Activated CD4-positive, alpha-beta T cell treated with anti-CD3 and anti-CD28 coated beads for 36 hours (primary cell): ENCODE data around the gene KDM6A. TPM values are rescaled to one million over a fixed set of nuclear protein-coding genes. Genes with fewer than 3 reads are reported as not detected.
A peak's percentile ranks its signal among the peaks of the same experiment; 100 is the strongest.
"Not testable (repeated sequence)": the region's sequence is repeated elsewhere in the genome, so short reads cannot be mapped to it uniquely, and the experiment has no call there.

Experiments used
- ATAC-seq: fragments of 200-7000 bp; cut with Tn5 transposase; one replicate; pipeline ENCODE4 v1.10.0; 2021; ENCODE audit warnings: mild to moderate bottlenecking, moderate library complexity
- CTCF ChIA-PET: fragments of 350-600 bp; sonication (Branson Sonifier 250); formaldehyde crosslinking; loops from one replicate; lab custom pipeline; 2021; ENCODE audit warnings: antibody characterized with exemption; lab: Charles Lee
- POLR2A ChIA-PET: fragments of 350-600 bp; sonication (Branson Sonifier 250); formaldehyde crosslinking; loops from one replicate; lab custom pipeline; 2021; ENCODE audit warnings: antibody characterized with exemption, inconsistent platforms; lab: Charles Lee
- DNase-seq: peaks from one replicate; pipeline ENCODE4 v3.0.0-alpha.2; 2020
- H3K27ac Mint-ChIP-seq: one replicate; pipeline ENCODE4 v1.8.0; 2021; ENCODE audit warnings: mixed read lengths
- H3K27me3 Mint-ChIP-seq: one replicate; pipeline ENCODE4 v1.8.0; 2021; ENCODE audit warnings: mixed read lengths
- H3K36me3 Mint-ChIP-seq: one replicate; pipeline ENCODE4 v1.8.0; 2021; ENCODE audit warnings: low read depth, mixed read lengths
- H3K4me1 Mint-ChIP-seq: one replicate; pipeline ENCODE4 v1.8.0; 2021; ENCODE audit warnings: mixed read lengths
- H3K4me3 Mint-ChIP-seq: one replicate; pipeline ENCODE4 v1.8.0; 2021; ENCODE audit warnings: mild to moderate bottlenecking, moderate library complexity, mixed read lengths
- H3K9me3 Mint-ChIP-seq: one replicate; pipeline ENCODE4 v1.8.0; 2021; ENCODE audit warnings: low read depth, mixed read lengths
- intact Hi-C, 2 experiments: fragments of 100-400 bp; cut with DNase I in 1 of 2; cut with micrococcal nuclease in 1 of 2; formaldehyde crosslinking; loops; one replicate each; pipeline versions ENCODE4 v1.14.2 to v1.15.1; 2022 to 2024; cut with DNase I, micrococcal nuclease
- total RNA-seq, 2 experiments: library from RNA; stranded (reverse); gene quantifications; one replicate each; pipeline ENCODE4 v1.2.3, GENCODE V29; 2021

The KDM6A gene
- total RNA-seq, result 10 to 100 TPM; 18.9 to 24.2 TPM

DNA sequence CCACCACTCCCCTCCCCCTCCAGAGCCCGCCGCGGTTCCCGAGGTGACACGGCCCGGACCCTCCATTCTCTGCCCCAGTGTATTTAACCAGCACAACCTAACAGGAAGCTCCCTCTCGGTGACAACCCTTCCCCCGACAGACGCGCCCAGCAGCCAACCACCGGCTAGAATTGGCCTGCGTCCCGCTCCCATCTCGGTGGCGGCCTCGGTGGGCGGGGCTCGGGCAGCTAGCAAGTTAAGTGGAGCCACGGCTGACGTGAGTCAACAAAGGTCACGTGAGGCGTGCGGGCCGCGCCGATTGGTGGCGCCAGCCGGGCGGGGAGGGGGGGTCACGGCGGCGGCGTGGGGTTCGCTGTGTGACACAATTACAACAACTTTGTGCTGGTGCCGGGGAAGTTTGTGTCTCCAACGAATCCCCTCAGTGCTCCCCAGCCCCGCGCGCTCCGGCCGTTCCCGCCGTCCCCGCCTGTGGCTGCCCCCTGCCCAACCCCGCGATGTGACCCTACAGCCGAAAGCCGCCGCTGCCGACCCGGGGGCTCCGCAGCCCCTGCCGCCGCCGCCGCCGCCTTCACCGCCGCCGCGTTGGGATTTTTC lies at the start of gene KDM6A:
KDM6A (plus strand) TSS at position 368 of the 594 bp plus-strand sequence. CDS start 364 bp downstream, outside the sequence.
- H3K4me3 Mint-ChIP-seq, result peak within 1 kb of the TSS; percentile 92
- CTCF ChIA-PET, result interaction anchor here (0.5 kb wide), 1 partner anchor 20 kb away, joined by 4 read pairs; no protein-coding TSS in a partner anchor
- H3K4me1 Mint-ChIP-seq, result peaks cover 9% of the 10 kb centered on the region
- peaks cover 7% of the 10 kb centered on the region for H3K36me3 Mint-ChIP-seq
- DNase-seq, result peak; percentile 97
- no peaks in the 10 kb centered on the region for H3K27me3 Mint-ChIP-seq
- POLR2A ChIA-PET, result interaction anchor here (0.6 to 0.9 kb wide), 2 partner anchors 31 to 1674 kb away, joined by 3 read pairs; no protein-coding TSS in a partner anchor
- ATAC-seq, result peak; percentile 91
- H3K9me3 Mint-ChIP-seq, result no peaks in the 10 kb centered on the region
- peak within 1 kb of the TSS; percentile 99 for H3K27ac Mint-ChIP-seq
- intact Hi-C loops, result loop anchor here (2.0 to 10.0 kb wide), 10 partner anchors 49 to 1221 kb away; partner anchors contain the start of gene FUNDC1 (in 1 of the 2)

GRCh38 chrX:44823193-44823592 lies 49.8 kb upstream of the KDM6A start:
- H3K27ac Mint-ChIP-seq, H3K4me3 Mint-ChIP-seq, CTCF ChIA-PET, H3K27me3 Mint-ChIP-seq, H3K36me3 Mint-ChIP-seq, H3K4me1 Mint-ChIP-seq, H3K9me3 Mint-ChIP-seq, POLR2A ChIA-PET, intact Hi-C loops, ATAC-seq, DNase-seq: not testable (repeated sequence)

DNA sequence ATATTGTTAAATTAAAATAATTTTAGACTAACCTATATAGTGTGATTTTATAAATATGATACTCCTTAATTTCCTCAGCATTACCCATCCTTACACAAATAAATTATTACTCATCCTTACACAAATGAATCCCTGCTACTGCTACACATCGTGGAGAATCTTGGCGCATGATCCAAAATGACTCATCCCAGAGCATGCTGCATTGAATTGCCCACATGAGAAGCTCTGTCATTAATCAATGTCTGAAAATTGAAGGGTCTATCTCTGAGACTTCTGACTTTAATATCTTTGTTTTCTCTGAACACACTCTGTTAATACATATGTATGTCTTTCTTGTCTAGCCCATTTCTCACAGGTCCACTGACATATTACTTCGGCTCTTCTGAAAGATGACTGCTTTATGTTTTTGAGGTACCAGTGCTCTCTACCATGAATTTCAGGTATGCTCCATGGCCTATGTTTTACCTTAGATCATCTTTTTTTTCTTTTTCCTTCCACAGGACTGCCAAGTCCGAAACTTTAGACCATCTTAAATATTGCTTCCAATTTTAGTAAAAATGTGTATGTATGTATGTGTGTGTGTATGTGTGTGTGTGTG lies 44.9 kb upstream of the KDM6A start:
- POLR2A ChIA-PET, result no interaction called here
- no peaks in the 10 kb centered on the region for H3K9me3 Mint-ChIP-seq
- no peaks in the 10 kb centered on the region for H3K4me1 Mint-ChIP-seq
- no peak overlapping the region for H3K4me3 Mint-ChIP-seq
- no peaks in the 10 kb centered on the region for H3K36me3 Mint-ChIP-seq
- intact Hi-C loops, result no loop called here
- DNase-seq, result no peak
- no peak for ATAC-seq
- no peak overlapping the region for H3K27ac Mint-ChIP-seq
- CTCF ChIA-PET, result no interaction called here
- no peaks in the 10 kb centered on the region for H3K27me3 Mint-ChIP-seq

DNA sequence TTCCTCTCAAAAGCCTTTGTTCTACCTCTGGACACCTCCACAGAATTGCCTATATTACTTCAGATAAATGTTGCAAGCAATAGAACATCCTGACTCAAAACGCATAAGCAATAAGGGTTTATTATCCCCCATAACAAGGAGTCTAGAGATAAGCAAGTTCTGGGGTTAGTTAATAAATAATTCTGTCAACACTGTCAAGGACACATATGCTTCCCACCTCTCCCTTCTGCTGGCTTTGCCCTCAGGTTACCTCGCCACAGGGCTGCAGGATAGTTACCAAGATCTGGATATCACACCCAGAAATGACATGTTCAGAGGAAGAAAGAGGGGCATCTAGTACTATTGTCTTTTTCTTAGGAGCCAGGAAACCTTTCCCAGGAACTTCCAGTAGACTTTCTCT lies 43.2 kb upstream of the KDM6A start:
- H3K4me1 Mint-ChIP-seq, result no peaks in the 10 kb centered on the region
- ATAC-seq (no peak), DNase-seq (no peak)
- ChIA-PET CTCF (no interaction called here), POLR2A (no interaction called here)
- intact Hi-C loops, result no loop called here
- no peaks in the 10 kb centered on the region for H3K36me3 Mint-ChIP-seq
- no peak overlapping the region for H3K4me3 Mint-ChIP-seq
- peaks cover 1% of the 10 kb centered on the region for H3K27me3 Mint-ChIP-seq
- no peaks in the 10 kb centered on the region for H3K9me3 Mint-ChIP-seq
- no peak overlapping the region for H3K27ac Mint-ChIP-seq

DNA sequence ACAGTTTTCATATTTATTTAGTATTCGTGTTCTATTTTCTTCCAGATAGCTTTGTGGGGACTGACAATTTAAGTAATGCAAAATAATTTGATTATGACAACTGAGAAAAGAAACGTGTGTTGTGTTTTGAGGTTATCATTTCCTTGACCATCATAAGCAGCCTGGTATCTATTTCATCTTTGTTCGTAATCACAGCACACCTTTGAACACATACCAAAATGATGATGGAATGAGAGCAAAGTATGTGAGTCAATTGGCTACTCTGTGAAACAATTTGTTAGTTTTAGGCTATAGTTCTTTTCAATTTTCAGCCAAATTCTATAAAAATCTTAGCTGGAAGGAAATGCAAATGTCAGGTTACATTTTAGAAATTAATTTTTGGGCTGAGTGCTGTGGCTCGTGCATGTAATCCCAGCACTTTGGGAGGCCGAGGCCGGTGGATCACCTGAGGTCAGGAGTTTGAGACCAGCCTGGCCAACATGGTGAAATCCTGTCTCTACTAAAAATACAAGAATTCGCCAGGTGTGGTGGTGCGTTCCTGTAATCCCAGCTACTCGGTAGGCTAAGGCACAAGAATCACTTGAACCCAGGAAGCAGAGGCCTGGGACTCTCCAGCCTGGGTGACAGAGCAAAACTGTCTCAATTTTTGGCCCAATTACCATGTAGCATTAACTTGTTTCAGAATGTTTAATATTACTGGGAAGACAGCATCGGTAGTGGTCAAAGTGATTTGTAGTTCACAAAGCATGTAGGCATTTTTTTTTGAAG lies 30.3 kb upstream of the KDM6A start:
- DNase-seq (no peak), ATAC-seq (no peak)
- intact Hi-C loops, result no loop called here
- Mint-ChIP-seq H3K4me1 (no peaks in the 10 kb centered on the region), H3K9me3 (no peaks in the 10 kb centered on the region), H3K36me3 (no peaks in the 10 kb centered on the region), H3K4me3 (no peak overlapping the region), H3K27ac (no peak overlapping the region), H3K27me3 (no peaks in the 10 kb centered on the region)
- POLR2A ChIA-PET, result no interaction called here
- CTCF ChIA-PET, result no interaction called here

DNA sequence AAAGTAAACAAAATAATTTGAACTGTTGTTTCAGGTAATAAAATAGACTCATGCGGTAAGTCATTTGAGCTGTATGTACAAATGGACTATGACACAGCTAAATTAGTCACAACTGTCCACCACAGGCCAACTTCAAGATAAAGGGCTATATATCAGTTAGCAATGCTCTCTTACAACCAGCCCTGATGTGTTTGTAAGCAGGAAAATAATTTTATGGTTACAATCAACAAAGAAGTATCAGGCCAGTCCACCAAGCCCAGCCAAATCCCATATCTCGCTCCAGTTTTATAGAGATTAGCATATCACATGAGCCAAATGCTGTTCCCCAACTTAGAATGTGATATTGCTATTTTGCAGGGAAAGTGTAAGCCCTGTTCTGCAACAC lies 29.7 kb upstream of the KDM6A start:
- Mint-ChIP-seq H3K9me3 (no peaks in the 10 kb centered on the region), H3K4me1 (no peaks in the 10 kb centered on the region), H3K27me3 (no peaks in the 10 kb centered on the region), H3K4me3 (no peak overlapping the region), H3K36me3 (no peaks in the 10 kb centered on the region), H3K27ac (no peak overlapping the region)
- POLR2A ChIA-PET, result no interaction called here
- CTCF ChIA-PET, result interaction anchor here (0.6 to 0.8 kb wide), 2 partner anchors 218 to 492 kb away, joined by 3 read pairs; no protein-coding TSS in a partner anchor
- intact Hi-C loops, result no loop called here
- DNase-seq (no peak), ATAC-seq (no peak)

GRCh38 chrX:44843753-44844152 lies 29.2 kb upstream of the KDM6A start, which contains the start of gene DUSP21:
TSS of gene DUSP21 (plus strand) at chrX:44844021. CDS start at chrX:44844133, 112 bp downstream.
- Mint-ChIP-seq H3K4me1 (no peaks in the 10 kb centered on the region), H3K4me3 (no peak within 1 kb of the TSS), H3K9me3 (no peaks in the 10 kb centered on the region), H3K36me3 (no peaks in the 10 kb centered on the region), H3K27me3 (no peaks in the 10 kb centered on the region), H3K27ac (no peak within 1 kb of the TSS)
- ChIA-PET POLR2A (no interaction called here), CTCF (interaction anchor here (0.6 to 0.8 kb wide), 2 partner anchors 218 to 492 kb away, joined by 3 read pairs; no protein-coding TSS in a partner anchor)
- DNase-seq, result no peak
- ATAC-seq, result no peak
- intact Hi-C loops, result no loop called here

DNA sequence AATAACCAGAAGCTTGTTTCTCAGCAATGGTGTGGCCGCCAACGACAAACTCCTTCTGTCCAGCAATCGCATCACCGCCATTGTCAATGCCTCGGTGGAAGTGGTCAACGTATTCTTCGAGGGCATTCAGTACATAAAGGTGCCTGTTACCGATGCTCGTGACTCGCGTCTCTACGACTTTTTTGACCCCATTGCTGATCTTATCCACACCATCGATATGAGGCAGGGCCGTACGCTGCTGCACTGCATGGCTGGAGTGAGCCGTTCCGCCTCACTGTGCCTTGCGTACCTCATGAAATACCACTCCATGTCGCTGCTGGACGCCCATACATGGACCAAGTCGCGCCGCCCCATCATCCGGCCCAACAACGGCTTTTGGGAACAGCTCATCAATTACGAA lies 28.8 kb upstream of the KDM6A start:
- no peaks in the 10 kb centered on the region for H3K4me1 Mint-ChIP-seq
- ChIA-PET POLR2A (no interaction called here), CTCF (interaction anchor here (0.8 kb wide), 1 partner anchor 217 kb away, joined by 3 read pairs; no protein-coding TSS in a partner anchor)
- DNase-seq (no peak), ATAC-seq (no peak)
- H3K27ac Mint-ChIP-seq, result no peak overlapping the region
- no peaks in the 10 kb centered on the region for H3K36me3 Mint-ChIP-seq
- intact Hi-C loops, result no loop called here
- no peaks in the 10 kb centered on the region for H3K9me3 Mint-ChIP-seq
- no peak overlapping the region for H3K4me3 Mint-ChIP-seq
- H3K27me3 Mint-ChIP-seq, result no peaks in the 10 kb centered on the region

DNA sequence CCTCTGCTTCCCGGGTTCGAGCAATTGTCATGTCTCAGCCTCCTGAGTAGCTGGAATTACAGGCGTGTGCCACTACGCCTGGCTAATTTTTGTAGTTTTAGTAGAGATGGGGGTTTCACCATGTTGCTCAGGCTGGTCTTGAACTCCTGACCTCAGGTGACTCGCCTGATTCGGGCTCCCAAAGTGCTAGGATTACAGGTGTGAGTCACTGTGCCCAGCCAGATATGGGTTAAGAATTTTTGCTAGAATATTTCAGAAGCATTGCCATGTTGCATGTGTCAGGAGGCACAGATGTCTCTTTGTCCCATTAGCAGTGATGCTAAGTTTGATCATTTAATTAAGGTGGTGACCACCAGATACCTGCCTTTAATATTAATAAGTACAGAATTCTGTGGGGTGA lies 22.1 kb upstream of the KDM6A start:
- H3K36me3 Mint-ChIP-seq, ATAC-seq: not testable (repeated sequence)
- DNase-seq, result peak; percentile 15

GRCh38 chrX:44871114-44871645 lies 1.8 kb upstream of the KDM6A start:
- no peak for ATAC-seq
- Mint-ChIP-seq H3K4me1 (peaks cover 4% of the 10 kb centered on the region), H3K27ac (peak overlapping the region; percentile 60), H3K4me3 (peak overlapping the region; percentile 58), H3K27me3 (no peaks in the 10 kb centered on the region), H3K9me3 (no peaks in the 10 kb centered on the region), H3K36me3 (peaks cover 5% of the 10 kb centered on the region)
- no peak for DNase-seq
- ChIA-PET CTCF (no interaction called here), POLR2A (no interaction called here)
- intact Hi-C loops, result loop anchor here (5.0 to 10.0 kb wide), 8 partner anchors 51 to 1219 kb away; no protein-coding TSS in a partner anchor

More for the DNA sequence above, 22.1 kb upstream of the KDM6A start:
- H3K27ac Mint-ChIP-seq, H3K9me3 Mint-ChIP-seq, CTCF ChIA-PET, H3K4me3 Mint-ChIP-seq, intact Hi-C loops, H3K4me1 Mint-ChIP-seq, POLR2A ChIA-PET, H3K27me3 Mint-ChIP-seq: not testable (repeated sequence)
